ENCODE data around the gene HMGCR.

HMGCR gene

GRCh38 chr5:75341934-75342333 lies 4.9 kb downstream of the HMGCR start:
- DNase-seq, result no peak

DNA sequence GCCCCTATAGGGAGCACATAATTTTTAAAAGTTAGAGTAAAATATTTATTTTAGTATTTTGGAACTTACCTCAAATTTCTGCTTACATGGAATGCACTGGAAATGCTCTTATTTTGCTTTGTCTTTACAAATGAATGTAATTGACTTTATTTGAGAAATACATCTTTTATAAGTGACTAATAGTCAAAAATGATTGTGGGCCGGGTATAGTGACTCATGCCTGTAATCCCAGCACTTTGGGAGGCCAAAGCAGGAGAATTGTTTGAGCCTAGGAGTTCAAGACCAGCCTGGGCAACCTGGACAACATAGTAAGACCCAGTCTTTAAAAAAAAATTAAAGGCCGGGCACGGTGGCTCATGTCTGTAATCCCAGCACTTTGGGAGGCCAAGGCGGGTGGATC lies 5.8 kb downstream of the HMGCR start:
- DNase-seq, result no peak

GRCh38 chr5:75348241-75348640 lies 11.2 kb downstream of the HMGCR start:
- no peak for DNase-seq

GRCh38 chr5:75349663-75350062 lies 12.6 kb downstream of the HMGCR start:
- DNase-seq, result no peak

- DNase-seq, result no peak
These were observed 14.3 kb downstream of the HMGCR start for GRCh38 chr5:75351139-75351926.

GRCh38 chr5:75355236-75355635 lies 18.2 kb downstream of the HMGCR start:
- DNase-seq, result no peak

DNA sequence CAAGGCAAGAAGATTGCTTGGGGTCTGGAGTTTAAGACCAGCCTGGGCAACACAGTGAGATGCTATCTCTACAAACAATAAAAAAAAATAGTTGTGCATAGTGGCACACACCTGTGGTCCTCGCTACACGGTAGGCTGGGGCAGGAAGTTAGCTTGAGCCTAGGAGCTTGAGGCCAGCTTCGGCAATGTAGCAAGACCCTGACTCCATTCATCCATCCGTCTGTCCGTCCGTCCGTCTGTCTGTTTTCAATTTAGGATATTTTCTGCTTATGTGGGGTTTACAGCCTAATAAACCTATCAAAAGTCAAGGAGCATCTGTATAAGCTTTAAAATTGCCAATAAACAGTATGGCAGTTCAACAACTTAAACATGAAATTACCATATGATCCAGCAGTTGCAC lies 19.7 kb downstream of the HMGCR start:
- no peak for DNase-seq

- no peak for DNase-seq
These were observed 21.1 kb downstream of the HMGCR start for GRCh38 chr5:75358117-75358516.

- no peak for DNase-seq
These were observed 24.3 kb downstream of the HMGCR start for GRCh38 chr5:75361310-75361709.

GRCh38 chr5:75362474-75362975 lies 25.5 kb downstream of the HMGCR start:
- no peak for DNase-seq

GRCh38 chr5:75363111-75363510 lies 26.1 kb downstream of the HMGCR start:
- no peak for DNase-seq

DNA sequence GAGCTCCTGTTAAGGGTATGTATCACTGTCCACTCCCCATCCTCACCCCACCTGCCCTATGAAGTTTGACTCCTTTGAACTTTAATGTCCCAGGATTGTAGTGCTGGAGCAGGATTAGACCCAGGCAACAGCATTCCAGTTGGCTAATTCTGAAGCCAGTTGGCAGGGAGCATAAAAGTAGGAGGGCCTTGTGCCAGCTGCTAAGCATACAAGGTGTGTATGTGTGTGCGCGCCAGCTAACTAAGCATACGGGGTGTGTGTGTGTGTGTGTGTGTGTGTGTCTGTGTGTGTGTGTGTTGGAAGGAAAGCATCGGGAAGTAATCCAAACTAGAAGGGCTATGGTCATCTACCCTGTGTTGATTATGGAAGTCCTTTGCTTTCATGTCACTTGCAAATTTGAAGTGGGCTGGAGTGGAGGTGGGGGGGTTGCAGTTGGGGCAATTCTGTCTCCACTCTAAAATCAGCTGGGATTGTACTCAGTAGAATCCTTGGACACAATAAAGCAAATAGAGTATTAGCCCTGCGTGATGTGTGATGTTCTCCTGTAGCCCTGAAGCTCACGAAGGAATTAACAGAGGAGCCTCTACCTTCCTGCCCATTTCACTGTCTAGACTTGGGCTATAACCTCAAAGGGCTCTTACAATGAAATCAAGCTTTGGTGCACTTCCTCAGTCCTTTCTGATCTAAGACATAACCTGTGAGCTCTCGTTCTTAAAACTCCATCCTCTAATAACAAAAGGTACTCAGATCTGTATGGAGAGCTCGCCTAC lies 26.9 kb downstream of the HMGCR start:
- no peak for DNase-seq

- no peak for DNase-seq
These were observed 27.7 kb downstream of the HMGCR start for GRCh38 chr5:75364571-75365280.

DNA sequence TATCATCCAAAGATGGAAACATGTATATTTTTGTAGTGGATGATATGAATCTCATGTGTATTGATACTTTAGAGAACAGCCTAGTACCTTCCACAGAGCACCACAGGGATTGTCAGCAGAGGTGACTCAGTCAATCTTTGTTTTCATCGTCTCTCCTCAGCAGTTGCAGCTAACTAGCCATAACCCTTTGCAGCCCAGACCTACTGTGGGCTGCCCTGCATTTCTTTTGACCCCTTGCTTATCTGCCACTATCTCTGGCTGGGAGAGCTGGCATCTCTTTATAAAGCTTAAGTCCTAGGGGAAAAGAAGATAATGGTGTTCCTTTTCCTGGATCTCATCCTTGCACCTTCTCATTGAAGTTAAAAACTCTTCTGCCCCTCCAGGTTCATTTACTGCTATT lies 28.7 kb downstream of the HMGCR start:
- no peak for DNase-seq

DNA sequence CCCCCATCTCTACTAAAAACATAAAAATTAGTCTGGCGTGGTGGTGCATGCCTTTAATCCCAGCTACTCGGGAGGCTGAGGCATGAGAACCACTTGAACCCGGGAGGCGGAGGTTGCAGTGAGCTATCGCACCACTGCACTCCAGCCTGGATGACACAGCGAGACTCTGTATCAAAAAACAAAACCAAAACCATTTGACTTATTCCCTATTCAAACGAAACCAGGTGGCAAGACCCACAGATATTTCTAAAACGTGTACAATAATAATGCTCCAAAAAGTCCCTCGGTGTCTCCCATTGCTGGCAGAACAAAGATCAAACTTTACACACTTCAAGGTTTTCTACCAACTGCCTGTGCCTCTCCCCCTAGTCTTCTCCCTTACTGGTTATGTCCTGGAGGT lies 29.8 kb downstream of the HMGCR start:
- DNase-seq, result no peak

- no peak for DNase-seq
These were observed 30.4 kb downstream of the HMGCR start for GRCh38 chr5:75367401-75367800.

GRCh38 chr5:75368391-75368790 lies 31.4 kb downstream of the HMGCR start:
- no peak for DNase-seq

GRCh38 chr5:75373862-75374261 lies 36.8 kb downstream of the HMGCR start:
- no peak for DNase-seq

DNA sequence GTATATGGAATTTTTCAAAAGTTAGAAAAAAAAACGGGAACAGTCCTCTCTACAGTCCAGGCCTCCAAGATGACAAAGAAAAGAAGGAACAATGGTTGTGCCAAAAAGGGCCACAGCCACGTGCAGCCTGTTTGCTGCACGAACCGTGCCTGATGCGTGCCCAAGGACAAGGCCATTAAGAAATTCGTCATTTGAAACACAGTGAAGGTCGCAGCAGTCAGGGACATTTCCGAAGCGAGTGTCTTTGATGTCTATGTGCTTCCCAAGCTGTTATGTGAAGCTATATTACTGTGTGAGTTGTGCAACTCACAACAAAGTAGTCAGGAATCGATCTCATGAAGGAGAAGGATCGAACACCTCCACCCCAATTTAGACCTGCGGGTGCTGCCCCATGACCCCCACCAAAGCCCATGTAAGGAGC lies 37.4 kb downstream of the HMGCR start:
- no peak for DNase-seq

- no peak for DNase-seq
These were observed 38.4 kb downstream of the HMGCR start for GRCh38 chr5:75375414-75375813.

DNA sequence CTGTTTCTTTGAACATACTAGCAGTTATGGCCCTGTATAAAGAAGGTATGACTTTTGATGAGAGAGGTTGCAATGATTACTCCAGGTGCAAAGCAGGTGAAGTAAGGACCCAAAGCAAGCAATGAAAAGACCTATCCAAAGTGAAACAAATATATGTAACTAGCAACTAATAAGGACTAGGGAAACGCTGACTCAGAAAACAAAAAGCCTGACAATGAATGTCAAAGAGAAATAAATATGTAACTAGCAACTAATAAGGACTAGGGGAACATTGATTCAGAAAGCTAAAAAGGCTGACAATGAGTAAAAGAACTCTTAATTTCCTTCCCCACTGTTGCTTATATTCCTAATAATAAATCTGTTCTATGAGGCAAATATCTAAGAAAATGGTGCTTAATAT lies 43.1 kb downstream of the HMGCR start:
- no peak for DNase-seq

GRCh38 chr5:75381456-75381855 lies 44.4 kb downstream of the HMGCR start:
- no peak for DNase-seq

GRCh38 chr5:75384218-75384617 lies 47.2 kb downstream of the HMGCR start:
- no peak for DNase-seq

DNA sequence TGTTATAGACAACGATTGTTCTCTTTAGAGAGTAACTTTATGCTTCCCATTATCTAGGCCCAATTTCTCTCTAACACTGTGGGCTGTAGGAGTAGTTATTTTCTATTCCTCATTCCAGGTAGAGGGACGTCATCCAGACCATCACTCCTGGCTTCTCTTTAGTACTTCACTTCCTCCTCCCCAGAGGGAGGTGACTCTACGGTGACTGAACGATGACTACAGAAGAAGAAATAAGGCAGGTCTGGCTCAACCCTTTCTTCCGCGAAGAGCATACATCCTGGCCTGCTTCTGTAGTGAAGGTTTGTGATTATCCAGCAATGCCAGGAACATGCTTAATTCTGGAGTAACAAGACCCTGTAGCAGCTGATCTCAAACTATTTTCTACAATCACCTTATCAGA lies 50.8 kb downstream of the HMGCR start:
- DNase-seq, result no peak
